Stimulated activated CD8-positive, alpha-beta memory T cell treated with anti-CD3 and anti-CD28 coated beads, Interleukin-12 subunit alpha, Interleukin-12 subunit beta, amount 100 ng/mL, for 24 hours (primary cell): ENCODE measurements around the gene LHFPL6.
"Not testable (repeated sequence)": the region's sequence is repeated elsewhere in the genome, so short reads cannot be mapped to it uniquely, and the experiment has no call there.

Source experiments
- DNase-seq: peaks from one replicate; pipeline ENCODE4 v3.0.0-alpha.2; 2020; ENCODE audit errors: extremely low read depth

The LHFPL6 gene

DNA sequence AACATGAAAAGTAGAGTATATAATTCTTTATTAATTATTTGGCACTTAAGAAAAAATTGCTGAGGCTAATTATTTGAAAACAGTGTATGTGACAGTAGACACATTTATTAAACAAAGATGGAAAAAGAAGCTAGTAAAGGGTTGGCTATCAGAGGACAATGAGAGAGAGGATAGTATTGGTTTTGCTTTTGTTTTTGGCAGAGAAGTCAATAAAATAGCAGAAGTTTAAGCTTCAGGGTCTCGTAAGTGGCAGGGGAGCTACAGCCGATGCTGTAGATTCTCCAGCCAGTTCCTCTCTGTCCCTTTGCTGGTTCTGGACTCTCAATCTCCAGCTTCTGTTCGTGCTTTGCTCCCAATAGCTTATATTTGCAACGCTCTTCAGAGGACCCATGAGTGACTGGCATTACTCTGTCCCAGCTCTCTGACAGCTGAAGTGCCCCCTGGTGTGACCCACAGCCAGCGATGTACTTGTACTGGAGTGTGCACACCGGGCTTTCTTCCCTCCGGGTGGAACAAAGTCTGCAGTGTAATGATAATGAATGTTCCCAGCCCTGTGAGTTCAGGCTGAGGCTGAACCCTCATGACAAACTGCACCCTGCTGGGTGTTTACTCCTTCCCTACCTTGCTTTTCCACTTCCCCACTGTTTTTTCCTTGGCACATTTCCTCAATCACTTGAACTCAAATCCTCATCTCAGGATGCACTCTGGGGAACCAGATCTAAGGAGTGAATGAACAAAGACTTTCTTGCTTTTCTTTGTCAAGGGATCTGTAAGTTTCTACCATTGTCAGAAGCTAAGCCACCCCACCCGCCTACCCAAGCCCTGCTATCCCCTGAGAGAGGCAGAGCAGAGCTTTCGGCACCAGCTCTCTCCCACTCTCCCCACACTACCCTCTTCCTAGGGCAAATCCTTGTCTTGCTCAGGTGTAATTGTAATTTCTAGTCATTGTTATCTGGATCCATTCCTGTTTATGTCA lies 254.8 kb downstream of the LHFPL6 start:
- no peak for DNase-seq

DNA sequence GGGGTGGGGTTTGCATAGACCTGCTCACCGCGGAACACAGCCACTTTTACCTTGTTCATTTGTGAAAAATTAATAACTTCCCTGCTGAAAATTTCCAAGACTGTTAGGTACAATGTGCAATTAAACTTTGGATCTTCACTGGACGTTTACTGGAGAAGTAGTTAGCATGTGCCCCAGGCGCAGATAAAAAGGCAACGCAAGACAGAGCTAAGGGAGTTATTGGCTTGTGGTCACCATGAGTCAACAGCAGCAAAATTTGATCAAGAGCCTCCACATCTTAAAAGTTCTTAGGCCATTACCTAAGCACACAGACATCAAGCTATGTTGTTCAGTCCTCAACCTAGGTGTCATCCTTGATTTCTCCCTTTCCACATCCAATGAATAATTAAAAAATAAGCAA lies 257.0 kb downstream of the LHFPL6 start:
- no peak for DNase-seq

DNA sequence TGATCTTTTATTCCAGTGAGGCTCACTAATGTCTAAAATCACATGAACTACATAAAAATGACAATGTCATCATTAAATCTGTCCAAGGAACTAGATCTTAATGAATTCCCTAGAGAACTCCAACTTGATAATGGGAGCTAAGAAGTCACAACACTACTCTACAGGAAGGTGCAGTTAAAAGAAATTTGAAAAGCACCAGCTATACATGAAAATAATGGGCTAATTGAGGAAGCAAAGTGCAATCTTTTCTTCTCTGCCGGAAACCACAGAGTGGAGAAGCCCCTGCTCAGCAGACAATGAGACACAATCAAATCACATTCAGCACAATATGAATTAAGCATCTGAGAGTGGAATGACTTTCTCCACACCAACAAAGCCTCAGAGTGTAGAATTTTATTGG lies 261.7 kb downstream of the LHFPL6 start:
- no peak for DNase-seq

DNA sequence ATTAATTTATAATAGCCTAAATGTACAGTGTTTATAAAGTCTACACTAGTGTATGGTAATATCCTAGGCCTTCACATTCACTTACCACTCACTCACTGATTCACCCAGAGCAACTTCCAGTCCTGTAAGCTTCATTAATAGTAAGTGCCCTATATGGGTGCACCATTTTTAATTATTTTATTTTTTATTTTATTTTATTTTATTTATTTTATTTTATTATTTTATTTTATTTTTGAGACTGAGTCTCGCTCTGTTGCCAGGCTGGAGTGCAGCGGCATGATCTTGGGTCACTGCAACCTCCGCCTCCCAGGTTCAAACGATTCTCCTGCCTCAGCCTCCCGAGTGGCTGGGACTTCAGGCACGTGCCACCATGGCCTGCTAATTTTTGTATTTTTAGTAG lies 264.9 kb downstream of the LHFPL6 start:
- not testable (repeated sequence) for DNase-seq

DNA sequence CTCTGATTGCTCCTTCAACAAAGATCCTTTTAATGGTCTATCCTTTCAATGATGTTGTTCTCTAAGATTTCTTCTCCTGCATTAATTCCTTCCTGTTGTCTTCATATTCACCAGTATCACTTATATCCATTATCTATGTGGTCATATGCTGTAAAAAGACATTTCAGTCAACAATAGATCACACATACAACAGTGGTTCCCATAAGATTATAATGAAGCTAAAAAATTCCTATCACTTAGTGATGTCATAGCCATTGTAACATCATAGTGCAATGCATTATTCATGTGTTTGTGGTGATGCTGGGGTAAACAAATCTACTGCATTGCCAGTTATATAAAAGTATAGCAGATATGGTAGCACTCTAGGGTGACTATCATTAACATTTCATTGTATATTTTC lies 266.1 kb downstream of the LHFPL6 start:
- DNase-seq, result no peak

DNA sequence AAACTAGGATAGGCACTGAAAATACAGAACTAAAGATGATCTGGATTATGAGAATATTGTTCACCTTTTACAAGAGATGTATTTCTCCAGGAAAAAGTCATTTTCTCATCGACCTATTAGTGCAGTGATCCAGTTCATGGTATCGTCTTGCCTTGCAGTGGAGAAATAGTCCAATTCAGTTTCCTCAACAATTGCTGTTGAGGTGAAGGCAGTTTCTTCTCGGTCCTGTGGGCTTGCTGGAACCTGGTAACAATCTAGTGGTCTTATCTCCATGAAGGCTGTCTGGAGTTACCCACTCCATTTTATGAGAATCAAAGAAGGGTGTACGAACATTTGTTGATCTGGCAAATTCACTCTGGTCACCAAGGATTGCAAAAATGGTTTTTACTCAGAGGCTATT lies 266.8 kb downstream of the LHFPL6 start:
- no peak for DNase-seq

DNA sequence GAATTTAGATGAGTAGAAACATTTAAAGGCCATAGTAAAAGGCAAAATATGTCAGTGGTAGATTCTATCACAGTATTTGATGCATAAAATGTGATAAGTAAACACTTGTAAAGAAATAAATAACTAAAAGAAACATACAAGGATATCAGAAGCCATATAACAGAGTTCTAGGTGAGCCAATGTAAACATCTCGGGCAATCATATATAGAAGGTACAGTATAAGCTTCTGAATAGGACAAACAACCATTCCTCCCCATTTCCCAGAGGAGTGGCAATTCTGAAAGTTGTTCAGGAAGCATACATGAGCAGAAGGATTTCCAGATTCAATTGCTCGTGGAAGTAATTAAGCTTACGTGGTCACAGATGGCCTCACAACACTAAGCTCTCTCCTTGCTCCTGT lies 267.3 kb downstream of the LHFPL6 start:
- DNase-seq, result no peak

DNA sequence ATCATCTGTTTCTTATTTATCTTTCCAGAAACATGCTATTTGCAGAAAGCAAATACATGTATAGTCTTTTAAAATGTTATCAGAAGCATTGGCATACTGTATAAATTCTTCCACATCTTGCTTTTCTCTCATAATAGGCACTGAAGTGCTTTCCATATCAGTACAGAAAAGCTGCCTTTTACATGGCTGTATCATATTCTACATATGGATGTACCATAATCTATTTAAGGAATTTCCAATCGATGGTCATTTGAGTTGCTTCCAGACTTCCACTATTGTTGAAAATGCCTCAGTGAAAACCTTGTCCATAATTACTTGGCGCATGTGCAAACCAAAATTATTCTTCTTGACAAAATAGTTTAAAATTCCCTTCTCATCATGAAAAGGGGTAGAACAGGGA lies 272.5 kb downstream of the LHFPL6 start:
- no peak for DNase-seq

DNA sequence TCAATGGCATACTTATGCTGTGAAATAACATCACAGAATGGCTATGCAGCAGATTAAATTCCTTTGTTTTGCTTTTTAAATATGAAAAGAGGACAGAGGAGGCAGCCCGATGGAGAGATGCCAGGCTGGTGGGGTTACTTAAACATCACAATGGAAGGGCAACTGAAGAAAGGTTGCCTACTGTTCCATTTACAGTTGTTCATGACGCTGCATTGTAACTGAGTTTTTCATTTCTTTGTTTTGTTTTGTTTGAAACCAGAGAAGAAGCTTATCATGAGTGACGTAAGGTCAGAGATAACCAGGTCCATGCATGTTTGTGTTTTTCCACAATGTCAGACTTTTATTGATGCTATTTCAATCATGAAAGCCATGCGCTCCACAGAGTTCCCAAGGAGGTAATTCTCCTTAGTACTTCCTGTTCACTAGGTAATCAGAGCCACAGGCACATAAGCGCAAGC lies 273.8 kb downstream of the LHFPL6 start:
- DNase-seq, result no peak

DNA sequence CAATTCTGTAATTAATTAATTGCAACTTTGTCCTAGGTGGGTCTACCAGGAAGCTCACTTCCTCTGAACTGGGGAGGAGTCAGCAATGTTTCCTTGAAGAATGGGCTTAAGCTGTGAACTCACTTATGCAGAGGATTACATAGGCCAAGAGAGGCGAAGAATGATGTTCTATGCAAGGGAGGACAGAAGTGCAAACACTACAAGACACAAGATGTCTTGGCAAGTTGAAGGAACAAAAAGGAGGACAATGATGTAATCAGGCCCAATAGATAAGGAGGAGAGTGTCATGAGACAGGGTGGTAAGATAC lies 275.9 kb downstream of the LHFPL6 start:
- no peak for DNase-seq

DNA sequence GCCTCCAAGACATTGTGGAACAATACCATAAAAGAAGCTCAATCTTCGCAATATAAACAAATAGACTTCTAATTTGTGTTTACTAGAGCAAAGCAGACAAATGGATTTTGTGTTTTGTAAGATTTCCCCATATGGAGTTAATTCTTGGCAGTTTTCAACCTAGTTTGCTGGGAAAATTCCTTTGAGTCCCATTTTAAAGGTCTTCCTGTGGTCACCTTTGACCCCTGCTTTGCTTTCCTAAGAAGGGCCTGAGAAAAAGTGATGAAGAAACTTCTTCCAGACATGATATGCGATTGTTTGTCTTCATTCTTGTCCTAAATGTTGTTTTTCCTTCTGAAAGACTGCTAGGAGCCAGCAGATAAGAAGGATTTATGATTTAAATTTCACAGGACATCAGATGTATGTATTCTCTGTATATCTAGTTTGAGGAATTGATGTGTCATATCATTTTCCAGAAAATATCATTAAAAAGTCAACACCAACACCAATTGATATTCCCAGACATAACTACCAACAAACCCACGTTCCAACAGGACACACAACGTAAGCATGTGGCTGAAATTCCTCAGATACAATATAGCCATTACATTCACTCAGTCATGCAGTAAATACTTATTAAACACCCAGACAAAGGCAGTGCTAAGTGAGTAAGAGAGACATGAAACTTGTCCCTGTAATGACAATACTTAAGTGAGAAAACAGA lies 276.4 kb downstream of the LHFPL6 start:
- no peak for DNase-seq

DNA sequence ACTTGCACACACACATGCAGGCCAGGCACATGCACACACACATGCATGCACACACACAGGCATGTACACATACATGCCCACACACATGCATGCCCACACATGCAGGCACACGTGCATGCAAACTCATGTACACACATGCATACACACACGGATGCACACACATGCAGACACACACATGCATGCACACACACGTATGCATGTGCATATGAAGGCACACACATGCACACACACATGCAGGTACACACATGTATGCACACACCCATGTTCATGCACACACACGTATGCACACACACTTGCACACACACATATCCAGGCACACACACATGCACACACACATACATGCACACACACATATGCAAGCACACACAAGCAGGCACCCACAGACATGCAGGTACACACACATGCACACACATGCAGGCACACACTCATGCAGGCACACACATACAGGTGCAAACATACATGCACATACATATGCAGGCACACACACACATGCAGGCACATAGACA lies 278.1 kb downstream of the LHFPL6 start:
- no peak for DNase-seq

DNA sequence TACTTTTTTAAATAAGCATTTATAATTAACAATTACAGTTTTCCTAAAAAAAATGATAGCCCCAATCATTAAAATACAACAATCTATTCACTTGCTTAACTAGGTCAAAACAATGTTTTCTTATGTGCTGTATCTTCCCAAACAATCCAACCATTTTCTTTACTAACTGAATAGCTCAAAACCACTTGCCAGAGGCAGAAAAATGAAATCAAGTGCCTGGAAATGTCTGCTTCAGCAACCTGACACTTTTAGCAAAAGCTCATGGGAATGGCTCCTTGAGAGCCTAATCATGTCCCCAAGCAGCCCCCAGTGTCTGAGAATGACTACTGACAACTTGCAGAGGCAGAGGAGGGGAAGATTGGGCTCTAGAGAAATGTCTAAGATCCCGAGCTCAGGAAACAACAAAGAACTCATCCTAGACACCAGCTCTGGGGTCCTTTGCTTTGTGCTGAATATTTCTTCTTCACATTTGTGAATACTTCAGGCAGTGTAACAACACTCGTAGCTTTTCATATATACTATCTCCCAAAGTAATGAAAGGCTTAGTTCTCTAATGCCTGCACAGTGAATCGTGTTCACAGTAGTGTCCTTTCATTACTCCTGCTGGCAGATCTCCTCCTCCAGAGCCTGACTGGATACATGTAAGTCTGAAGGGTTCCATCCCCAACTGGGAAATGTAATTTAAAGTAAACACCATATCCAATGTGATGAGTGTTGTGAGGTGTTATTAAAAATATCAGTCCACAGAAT lies 280.0 kb downstream of the LHFPL6 start:
- DNase-seq, result no peak

DNA sequence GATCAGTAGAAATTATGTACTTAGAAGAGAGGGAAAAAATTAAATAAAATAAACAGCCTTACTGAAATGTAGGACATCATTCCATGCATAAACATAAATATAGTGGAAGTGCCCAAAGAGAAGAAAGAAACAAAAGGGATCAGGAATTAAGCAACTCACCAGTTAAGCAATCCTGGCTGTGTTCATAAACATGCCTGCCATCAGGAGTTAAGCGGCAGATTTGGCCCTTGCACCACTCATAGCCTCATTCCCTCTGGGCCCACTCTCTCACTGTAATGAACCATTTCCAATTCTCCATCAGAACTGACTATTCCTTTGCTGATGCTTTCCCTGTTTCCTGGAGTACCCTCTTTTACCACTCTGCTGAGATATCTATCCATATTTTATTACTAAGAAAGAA lies 281.4 kb downstream of the LHFPL6 start:
- DNase-seq, result no peak

DNA sequence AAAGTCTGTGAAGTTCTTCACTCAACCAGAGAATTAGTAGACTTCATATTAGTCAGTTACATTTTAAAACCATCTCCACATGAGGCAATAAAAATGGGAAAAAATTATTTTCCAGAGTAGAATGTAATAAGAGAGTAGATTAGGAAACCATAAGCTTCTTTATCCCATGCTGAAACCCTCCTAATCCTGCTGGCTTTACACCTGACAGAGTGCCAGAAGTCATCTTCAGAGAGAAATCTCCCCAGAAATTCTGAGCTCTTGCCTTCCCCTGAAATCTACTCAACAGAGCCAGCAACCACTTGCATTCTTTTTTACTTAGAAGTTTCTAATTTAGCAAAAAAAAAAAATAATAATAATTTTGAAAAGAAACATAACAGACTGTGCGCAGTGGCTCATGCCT lies 284.8 kb downstream of the LHFPL6 start:
- no peak for DNase-seq

DNA sequence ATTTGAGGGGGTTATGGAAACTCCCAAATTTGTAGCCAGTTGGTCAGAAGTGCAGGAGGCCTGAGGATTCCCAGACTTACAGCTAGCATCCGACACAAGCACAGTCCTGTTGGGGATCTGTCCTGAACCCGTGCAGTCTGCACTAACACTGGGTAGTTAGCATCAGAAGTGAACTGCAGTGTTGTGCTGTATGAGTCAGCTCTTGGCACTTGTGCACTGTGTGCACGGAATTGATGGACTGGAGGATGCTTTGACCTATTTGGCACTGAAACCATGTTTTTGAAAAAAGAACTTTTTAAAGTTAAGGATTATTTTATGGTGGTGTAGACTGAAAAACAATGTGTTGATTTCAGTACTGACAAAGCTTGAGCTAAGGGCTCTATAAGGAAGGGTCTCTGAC lies 285.7 kb downstream of the LHFPL6 start:
- no peak for DNase-seq

DNA sequence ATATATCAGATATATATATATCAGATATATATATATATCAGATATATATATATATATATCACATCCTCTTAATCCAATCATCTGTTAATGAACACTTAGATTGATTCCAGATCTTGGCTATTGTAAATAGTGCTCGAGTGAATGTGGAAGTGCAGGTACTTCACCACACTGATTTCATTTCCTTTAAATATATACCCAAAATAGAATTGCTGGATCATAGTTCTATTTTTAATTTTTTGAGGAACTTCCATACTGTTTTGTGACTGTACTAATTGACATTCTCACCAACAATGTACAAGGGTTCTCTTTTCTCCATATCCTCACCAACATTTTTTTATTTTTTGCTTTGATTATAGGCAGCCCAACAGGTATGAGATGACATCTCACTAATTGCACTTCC lies 287.2 kb downstream of the LHFPL6 start:
- no peak for DNase-seq

DNA sequence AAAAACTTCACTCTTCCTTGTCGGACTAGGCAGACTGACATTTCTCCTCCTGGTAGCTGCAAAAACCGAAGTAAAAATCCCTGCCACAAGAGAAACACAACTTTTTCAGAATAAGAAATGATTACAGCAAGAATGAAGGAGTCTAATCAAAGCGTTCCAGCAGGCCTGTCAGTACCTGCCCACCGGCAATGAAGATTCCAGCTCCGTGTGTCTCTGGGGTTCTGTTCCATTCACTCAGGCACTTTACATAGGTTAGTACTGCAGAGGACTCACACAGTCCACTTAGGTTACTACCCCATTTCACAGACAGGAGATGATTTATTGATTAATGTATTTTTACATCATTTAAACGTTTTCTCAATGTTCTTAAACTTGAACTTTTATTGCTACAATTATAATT lies 289.3 kb downstream of the LHFPL6 start:
- no peak for DNase-seq

DNA sequence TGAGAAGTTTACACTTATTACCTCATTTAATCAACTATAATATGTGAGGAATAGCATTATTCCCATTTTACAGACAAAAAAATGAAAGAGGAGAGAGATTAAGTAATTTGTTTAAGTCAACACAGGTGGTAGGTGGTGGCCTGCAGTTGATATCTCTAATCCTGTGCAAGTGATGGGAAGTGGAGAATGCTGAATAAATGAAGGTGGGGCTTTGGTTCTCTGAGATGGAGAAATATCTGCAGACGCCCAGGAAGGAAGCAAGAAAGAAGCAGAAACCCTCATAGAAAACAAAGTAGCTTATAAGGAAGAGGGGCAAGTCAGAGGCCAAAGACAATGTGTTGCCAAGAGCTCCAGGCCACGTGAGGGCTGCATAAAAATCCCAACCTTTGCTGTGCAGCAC lies 290.4 kb downstream of the LHFPL6 start:
- DNase-seq, result no peak

DNA sequence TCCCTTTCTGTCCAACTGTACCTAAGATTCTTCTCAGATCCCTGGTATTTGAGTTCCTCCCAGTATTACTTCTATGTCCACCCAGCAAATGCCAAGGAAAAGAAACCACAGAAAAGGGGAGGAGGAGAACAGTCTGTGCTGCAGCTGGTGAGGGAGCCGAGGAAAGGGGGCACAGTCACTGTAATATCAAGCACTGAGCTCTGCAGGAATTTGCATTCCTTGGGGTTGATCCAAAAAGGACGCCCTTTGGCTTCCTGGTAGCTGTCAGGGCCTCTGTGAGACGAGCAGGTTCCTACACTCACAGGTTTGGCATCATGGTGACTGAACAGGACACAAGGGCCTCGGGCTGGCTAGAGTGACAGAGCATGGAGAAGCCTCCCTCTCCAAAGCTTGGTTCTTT lies 291.4 kb downstream of the LHFPL6 start:
- DNase-seq, result no peak

DNA sequence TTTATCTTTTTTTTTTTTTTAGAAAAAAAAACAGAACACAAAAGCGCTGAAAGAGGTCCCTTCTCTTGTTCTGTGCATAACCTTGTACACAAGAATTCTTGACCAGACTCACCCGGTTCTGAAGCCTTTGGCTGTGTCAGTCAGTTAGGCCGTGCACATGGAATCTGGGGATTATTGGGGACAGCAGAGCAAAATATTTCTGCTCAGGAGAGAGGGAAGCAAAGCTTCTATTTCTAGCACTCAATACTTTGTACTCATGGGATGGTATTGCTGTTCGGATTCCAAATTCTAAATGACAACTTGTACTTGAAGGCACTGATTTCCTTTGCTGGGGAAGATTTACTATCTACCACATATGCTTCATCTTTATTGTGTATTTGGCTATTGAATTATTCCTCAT lies 292.0 kb downstream of the LHFPL6 start:
- no peak for DNase-seq
